ENCODE results near the gene LIPE. TPM values are rescaled to one million over a fixed set of nuclear protein-coding genes. Genes with fewer than 3 reads are reported as not detected.

Gene LIPE
- total RNA-seq, 1 donor from 2014 or later = 8.4 TPM

GRCh38 chr19:42445948-42446347, 18.8 kb upstream of the LIPE start:
- no peaks in the 10 kb centered on the region for H3K9me3 Mint-ChIP-seq (ENCODE audit: unreplicated experiment)
- no peak for DNase-seq (ENCODE audit: extremely low spot score, unreplicated experiment)
- no peak overlapping the region for H3K4me3 Mint-ChIP-seq (ENCODE audit: unreplicated experiment)
- H3K4me1 Mint-ChIP-seq (ENCODE audit: unreplicated experiment) = peaks cover 2% of the 10 kb centered on the region
- H3K27ac Mint-ChIP-seq (ENCODE audit: unreplicated experiment) = no peak overlapping the region
- TF ChIP-seq, protein P1, sequence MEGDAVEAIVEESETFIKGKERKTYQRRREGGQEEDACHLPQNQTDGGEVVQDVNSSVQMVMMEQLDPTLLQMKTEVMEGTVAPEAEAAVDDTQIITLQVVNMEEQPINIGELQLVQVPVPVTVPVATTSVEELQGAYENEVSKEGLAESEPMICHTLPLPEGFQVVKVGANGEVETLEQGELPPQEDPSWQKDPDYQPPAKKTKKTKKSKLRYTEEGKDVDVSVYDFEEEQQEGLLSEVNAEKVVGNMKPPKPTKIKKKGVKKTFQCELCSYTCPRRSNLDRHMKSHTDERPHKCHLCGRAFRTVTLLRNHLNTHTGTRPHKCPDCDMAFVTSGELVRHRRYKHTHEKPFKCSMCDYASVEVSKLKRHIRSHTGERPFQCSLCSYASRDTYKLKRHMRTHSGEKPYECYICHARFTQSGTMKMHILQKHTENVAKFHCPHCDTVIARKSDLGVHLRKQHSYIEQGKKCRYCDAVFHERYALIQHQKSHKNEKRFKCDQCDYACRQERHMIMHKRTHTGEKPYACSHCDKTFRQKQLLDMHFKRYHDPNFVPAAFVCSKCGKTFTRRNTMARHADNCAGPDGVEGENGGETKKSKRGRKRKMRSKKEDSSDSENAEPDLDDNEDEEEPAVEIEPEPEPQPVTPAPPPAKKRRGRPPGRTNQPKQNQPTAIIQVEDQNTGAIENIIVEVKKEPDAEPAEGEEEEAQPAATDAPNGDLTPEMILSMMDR (IDR thresholded peaks at IDR 0.05) = no peak
- no peaks in the 10 kb centered on the region for H3K36me3 Mint-ChIP-seq (ENCODE audit: unreplicated experiment)
- H3K27me3 Mint-ChIP-seq (ENCODE audit: unreplicated experiment) = peaks cover 26% of the 10 kb centered on the region

- TF ChIP-seq, protein P1 (IDR thresholded peaks at IDR 0.05) = no peak
- peaks cover 2% of the 10 kb centered on the region for H3K4me1 Mint-ChIP-seq (ENCODE audit: unreplicated experiment)
- no peak for DNase-seq (ENCODE audit: extremely low spot score, unreplicated experiment)
- H3K27ac Mint-ChIP-seq (ENCODE audit: unreplicated experiment) = no peak overlapping the region
- H3K9me3 Mint-ChIP-seq (ENCODE audit: unreplicated experiment) = no peaks in the 10 kb centered on the region
- H3K36me3 Mint-ChIP-seq (ENCODE audit: unreplicated experiment) = no peaks in the 10 kb centered on the region
- peaks cover 29% of the 10 kb centered on the region for H3K27me3 Mint-ChIP-seq (ENCODE audit: unreplicated experiment)
- H3K4me3 Mint-ChIP-seq (ENCODE audit: unreplicated experiment) = no peak overlapping the region
Observed at GRCh38 chr19:42443944-42444398, 16.8 kb upstream of the LIPE start.

GRCh38 chr19:42442833-42443232, 15.6 kb upstream of the LIPE start, which contains the start of gene CXCL17:
Gene CXCL17, minus strand, starts transcription at chr19:42442946. Its CDS starts 114 bp downstream, at chr19:42442832.
- TF ChIP-seq, protein P1 (IDR thresholded peaks at IDR 0.05) = no peak
- H3K4me1 Mint-ChIP-seq (ENCODE audit: unreplicated experiment) = peaks cover 2% of the 10 kb centered on the region
- peaks cover 29% of the 10 kb centered on the region for H3K27me3 Mint-ChIP-seq (ENCODE audit: unreplicated experiment)
- no peak within 1 kb of the TSS for H3K4me3 Mint-ChIP-seq (ENCODE audit: unreplicated experiment)
- H3K36me3 Mint-ChIP-seq (ENCODE audit: unreplicated experiment) = no peaks in the 10 kb centered on the region
- no peak for DNase-seq (ENCODE audit: extremely low spot score, unreplicated experiment)
- no peaks in the 10 kb centered on the region for H3K9me3 Mint-ChIP-seq (ENCODE audit: unreplicated experiment)
- H3K27ac Mint-ChIP-seq (ENCODE audit: unreplicated experiment) = no peak within 1 kb of the TSS

- Mint-ChIP-seq H3K27me3 (ENCODE audit: unreplicated experiment) (peaks cover 29% of the 10 kb centered on the region), H3K27ac (ENCODE audit: unreplicated experiment) (no peak overlapping the region), H3K4me1 (ENCODE audit: unreplicated experiment) (peaks cover 7% of the 10 kb centered on the region), H3K4me3 (ENCODE audit: unreplicated experiment) (no peak overlapping the region), H3K36me3 (ENCODE audit: unreplicated experiment) (no peaks in the 10 kb centered on the region), H3K9me3 (ENCODE audit: unreplicated experiment) (no peaks in the 10 kb centered on the region)
- TF ChIP-seq, protein P1 (IDR thresholded peaks at IDR 0.05) = no peak
- DNase-seq (ENCODE audit: extremely low spot score, unreplicated experiment) = no peak
Observed at GRCh38 chr19:42441049-42441445, 13.9 kb upstream of the LIPE start.

DNA sequence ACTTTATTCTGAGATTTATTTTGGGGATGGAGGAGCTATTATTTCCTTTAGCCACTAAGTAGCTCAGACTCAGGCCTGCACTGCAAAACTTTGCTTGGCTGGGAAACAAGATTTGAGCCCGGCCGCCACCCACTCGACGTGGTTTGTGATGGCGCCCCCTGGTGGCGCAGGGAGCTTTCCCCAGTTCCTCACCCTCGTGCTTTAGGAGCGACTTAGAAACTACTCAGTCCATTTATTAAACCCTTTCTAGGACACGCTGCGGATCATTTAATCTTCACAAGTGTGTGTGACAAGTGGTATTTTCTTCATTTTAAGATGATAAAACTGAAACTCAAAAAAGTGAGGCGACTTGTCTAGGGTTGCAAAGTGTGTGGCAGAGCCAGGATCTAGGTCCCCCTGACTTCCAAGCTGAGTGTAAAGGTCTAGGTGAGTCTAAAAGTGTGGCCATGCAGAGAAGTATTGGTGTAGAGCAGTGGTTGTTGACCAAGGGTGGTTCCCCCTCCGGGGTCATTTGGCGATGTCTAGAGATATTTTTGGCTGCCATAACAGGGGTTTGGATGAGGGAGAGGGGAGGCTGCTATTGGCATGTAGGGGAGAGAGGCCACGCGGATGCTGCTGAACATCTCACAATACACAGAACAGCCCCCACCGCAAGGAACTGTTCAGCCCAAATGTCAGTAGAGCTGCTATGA, 13.3 kb upstream of the LIPE start:
- Mint-ChIP-seq H3K27ac (ENCODE audit: unreplicated experiment) (no peak overlapping the region), H3K4me3 (ENCODE audit: unreplicated experiment) (no peak overlapping the region), H3K36me3 (ENCODE audit: unreplicated experiment) (no peaks in the 10 kb centered on the region), H3K27me3 (ENCODE audit: unreplicated experiment) (peaks cover 29% of the 10 kb centered on the region), H3K9me3 (ENCODE audit: unreplicated experiment) (no peaks in the 10 kb centered on the region), H3K4me1 (ENCODE audit: unreplicated experiment) (peaks cover 10% of the 10 kb centered on the region)
- peak; percentile 89 for DNase-seq (ENCODE audit: extremely low spot score, unreplicated experiment)
- TF ChIP-seq, protein P1 (IDR thresholded peaks at IDR 0.05) = peak; percentile 85

Measured in osteocyte (in vitro differentiated cells).